ENCODE measurements around the gene DHFR2.

The DHFR2 gene

DNA sequence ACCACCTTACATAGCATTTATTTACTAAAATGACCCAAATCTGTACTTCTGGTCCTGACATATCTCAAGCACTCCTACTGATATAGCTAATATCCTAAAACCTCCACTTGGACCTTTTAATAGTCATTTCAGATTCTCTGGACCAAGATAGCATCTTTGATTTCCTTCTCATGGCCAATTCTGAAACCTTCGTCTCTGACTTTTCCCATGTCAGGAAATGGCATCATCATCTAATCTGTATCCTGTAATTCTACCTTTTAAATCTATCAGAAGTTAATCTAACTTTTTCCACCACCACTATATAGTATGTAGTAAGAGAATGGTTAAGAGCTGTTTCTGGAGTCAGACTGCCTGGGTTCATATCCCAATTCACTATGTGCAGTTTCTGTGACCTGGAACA is 50.5 kb downstream of the DHFR2 start:
- DNase-seq (ENCODE audit: low read depth, low spot score) = no peak
- in situ Hi-C loops (cut with HindIII; ENCODE audit: low sequenced_read_pairs) = no loop called here
- no peak overlapping the region for H3K4me3 ChIP-seq (ENCODE audit: low read depth, low read length)
- TF ChIP-seq, protein P1, sequence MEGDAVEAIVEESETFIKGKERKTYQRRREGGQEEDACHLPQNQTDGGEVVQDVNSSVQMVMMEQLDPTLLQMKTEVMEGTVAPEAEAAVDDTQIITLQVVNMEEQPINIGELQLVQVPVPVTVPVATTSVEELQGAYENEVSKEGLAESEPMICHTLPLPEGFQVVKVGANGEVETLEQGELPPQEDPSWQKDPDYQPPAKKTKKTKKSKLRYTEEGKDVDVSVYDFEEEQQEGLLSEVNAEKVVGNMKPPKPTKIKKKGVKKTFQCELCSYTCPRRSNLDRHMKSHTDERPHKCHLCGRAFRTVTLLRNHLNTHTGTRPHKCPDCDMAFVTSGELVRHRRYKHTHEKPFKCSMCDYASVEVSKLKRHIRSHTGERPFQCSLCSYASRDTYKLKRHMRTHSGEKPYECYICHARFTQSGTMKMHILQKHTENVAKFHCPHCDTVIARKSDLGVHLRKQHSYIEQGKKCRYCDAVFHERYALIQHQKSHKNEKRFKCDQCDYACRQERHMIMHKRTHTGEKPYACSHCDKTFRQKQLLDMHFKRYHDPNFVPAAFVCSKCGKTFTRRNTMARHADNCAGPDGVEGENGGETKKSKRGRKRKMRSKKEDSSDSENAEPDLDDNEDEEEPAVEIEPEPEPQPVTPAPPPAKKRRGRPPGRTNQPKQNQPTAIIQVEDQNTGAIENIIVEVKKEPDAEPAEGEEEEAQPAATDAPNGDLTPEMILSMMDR (IDR thresholded peaks at IDR 0.05; ENCODE audit: low read depth, low read length) = no peak

DNA sequence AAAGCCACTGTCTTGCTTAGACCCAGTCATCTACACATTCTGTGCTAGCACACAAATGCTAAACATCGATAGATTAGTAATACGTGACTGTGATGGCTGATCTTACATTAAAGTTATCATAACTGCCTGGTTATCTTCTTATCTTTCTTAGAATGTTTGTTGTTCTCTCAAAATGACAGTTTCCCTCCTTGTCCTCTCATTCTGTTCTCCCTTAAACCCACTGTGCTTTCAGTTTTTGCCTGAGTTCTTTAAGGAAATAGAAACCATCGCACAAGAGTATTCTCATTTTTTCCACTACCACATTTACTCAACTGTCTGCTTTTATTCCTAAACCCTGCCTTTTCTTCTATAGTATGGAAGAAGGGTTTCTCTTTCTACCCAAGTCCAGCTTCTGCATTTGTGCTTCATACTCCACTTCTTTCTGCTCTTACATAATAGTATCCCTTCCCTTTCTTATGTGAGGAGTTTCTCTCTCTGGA is 51.4 kb downstream of the DHFR2 start:
- in situ Hi-C loops (cut with HindIII; ENCODE audit: low sequenced_read_pairs) = no loop called here
- DNase-seq (ENCODE audit: low read depth, low spot score) = no peak
- TF ChIP-seq, protein P1 (IDR thresholded peaks at IDR 0.05; ENCODE audit: low read depth, low read length) = no peak
- H3K4me3 ChIP-seq (ENCODE audit: low read depth, low read length) = no peak overlapping the region

DNA sequence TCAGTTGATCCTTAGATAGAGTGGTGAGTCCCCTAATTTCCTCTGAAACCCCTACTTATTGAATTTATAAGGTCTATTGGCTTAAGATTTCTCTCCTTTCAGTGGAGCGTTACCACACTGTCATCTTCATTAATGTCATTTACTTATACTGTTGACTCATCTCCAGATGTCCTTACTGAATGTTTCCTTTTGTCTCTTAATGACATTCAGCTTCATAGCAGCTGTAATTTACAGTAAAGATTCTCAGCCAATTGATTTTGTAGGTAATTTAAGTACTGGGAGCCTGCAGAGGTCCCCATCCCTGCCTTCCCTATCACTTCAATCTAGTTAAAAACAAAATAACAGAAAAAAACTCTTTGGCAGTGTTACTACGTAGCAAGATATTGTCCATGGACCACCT is 53.1 kb downstream of the DHFR2 start:
- H3K4me3 ChIP-seq (ENCODE audit: low read depth, low read length) = no peak overlapping the region
- DNase-seq (ENCODE audit: low read depth, low spot score) = no peak
- TF ChIP-seq, protein P1 (IDR thresholded peaks at IDR 0.05; ENCODE audit: low read depth, low read length) = no peak
- in situ Hi-C loops (cut with HindIII; ENCODE audit: low sequenced_read_pairs) = no loop called here

DNA sequence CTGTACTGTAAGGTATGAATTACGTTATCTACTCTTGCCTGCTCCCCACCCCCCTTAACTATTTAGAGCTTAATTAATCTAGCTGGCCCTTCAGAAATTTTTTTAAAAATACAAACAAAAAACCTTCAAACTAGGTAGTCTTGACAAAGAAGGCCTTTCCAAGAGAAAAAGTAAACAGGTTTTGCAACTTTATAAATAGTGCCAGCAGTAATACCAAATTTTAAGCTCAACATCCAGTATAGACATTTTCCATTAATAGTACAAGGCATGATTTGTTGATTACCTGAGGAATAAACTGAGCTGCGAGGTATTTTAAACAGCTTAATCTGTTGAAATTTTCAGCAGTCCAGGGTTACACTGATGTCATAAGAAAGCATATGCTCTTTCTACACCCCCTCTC is 54.5 kb downstream of the DHFR2 start:
- no peak overlapping the region for H3K4me3 ChIP-seq (ENCODE audit: low read depth, low read length)
- DNase-seq (ENCODE audit: low read depth, low spot score) = no peak
- in situ Hi-C loops (cut with HindIII; ENCODE audit: low sequenced_read_pairs) = no loop called here
- TF ChIP-seq, protein P1 (IDR thresholded peaks at IDR 0.05; ENCODE audit: low read depth, low read length) = no peak

Data from astrocyte of the spinal cord (primary cell).